HL-60/S4 treated with retinoic acid at 250 ng/mL for 4 days and 3 days (cell line): ENCODE data around the gene SMIM14.
"Not testable (repeated sequence)": the region's sequence is repeated elsewhere in the genome, so short reads cannot be mapped to it uniquely, and the experiment has no call there.

Experiments used
- in situ Hi-C: fragments of 300-500 bp; cut with MboI; formaldehyde crosslinking; loops from 2 replicates; pipeline ENCODE4 v1.7.0; 2022; ENCODE audit warnings: low sequenced_read_pairs

SMIM14 gene

GRCh38 chr4:39648827-39649558 lies 10.3 kb upstream of the SMIM14 start:
- in situ Hi-C loops: no loop called here

GRCh38 chr4:39648213-39648612 lies 9.5 kb upstream of the SMIM14 start:
- in situ Hi-C loops: no loop called here

- in situ Hi-C loops: no loop called here
Observed at GRCh38 chr4:39642885-39643552, 4.4 kb upstream of the SMIM14 start.

GRCh38 chr4:39641451-39641850 lies 2.8 kb upstream of the SMIM14 start:
- in situ Hi-C loops: no loop called here

- in situ Hi-C loops: no loop called here
Observed at GRCh38 chr4:39637586-39638353, 895 bp downstream of the SMIM14 start.

- in situ Hi-C loops: no loop called here
Observed at GRCh38 chr4:39637221-39637585, 1.5 kb downstream of the SMIM14 start.

- in situ Hi-C loops: no loop called here
Observed at GRCh38 chr4:39636531-39637184, 2.0 kb downstream of the SMIM14 start.

- in situ Hi-C loops: no loop called here
Observed at GRCh38 chr4:39635023-39635422, 3.6 kb downstream of the SMIM14 start.

- in situ Hi-C loops: no loop called here
Observed at GRCh38 chr4:39631700-39632079, 7.0 kb downstream of the SMIM14 start.

- in situ Hi-C loops: no loop called here
Observed at GRCh38 chr4:39627413-39627812, 11.3 kb downstream of the SMIM14 start.

- in situ Hi-C loops: no loop called here
Observed at GRCh38 chr4:39626913-39627312, 11.8 kb downstream of the SMIM14 start.

GRCh38 chr4:39626261-39626660 lies 12.4 kb downstream of the SMIM14 start:
- in situ Hi-C loops: no loop called here

- in situ Hi-C loops: no loop called here
Observed at GRCh38 chr4:39621582-39621981, 17.1 kb downstream of the SMIM14 start.

- in situ Hi-C loops: no loop called here
Observed at GRCh38 chr4:39620551-39621313, 17.9 kb downstream of the SMIM14 start.

- in situ Hi-C loops: no loop called here
Observed at GRCh38 chr4:39617534-39617933, 21.1 kb downstream of the SMIM14 start.

- in situ Hi-C loops: no loop called here
Observed at GRCh38 chr4:39616651-39617050, 22.0 kb downstream of the SMIM14 start.

GRCh38 chr4:39616112-39616511 lies 22.6 kb downstream of the SMIM14 start:
- in situ Hi-C loops: not testable (repeated sequence)

- in situ Hi-C loops: no loop called here
Observed at GRCh38 chr4:39614487-39615162, 24.0 kb downstream of the SMIM14 start.

- in situ Hi-C loops: no loop called here
Observed at GRCh38 chr4:39613093-39613656, 25.5 kb downstream of the SMIM14 start.

GRCh38 chr4:39609454-39609931 lies 29.2 kb downstream of the SMIM14 start:
- in situ Hi-C loops: no loop called here
